K562 (cell line): Measurements from ENCODE around the gene CDH16. TPM values are rescaled to one million over a fixed set of nuclear protein-coding genes. Genes with fewer than 3 reads are reported as not detected.

ENCODE experiments used
- CC2D1A ChIP-seq: fragments of 450-650 bp; IDR thresholded peaks from 2 replicates; pipeline ENCODE4 v1.6.1; 2017; ENCODE audit warnings: mild to moderate bottlenecking
- CUX1 ChIP-seq: fragments of 200-800 bp; sonication (Bioruptor generic); IDR thresholded peaks from 2 replicates; pipeline ENCODE4 v1.6.1; 2016; ENCODE audit warnings: missing genetic modification characterization, missing compliant biosample characterization
- KDM5B ChIP-seq: fragments of 200-600 bp; sonication (generic); IDR thresholded peaks from 2 replicates; pipeline ENCODE4 v1.6.1; 2012; ENCODE audit warnings: low read depth, mild to moderate bottlenecking, moderate library complexity, low read length, control low read depth, inconsistent platforms; ENCODE audit not compliant: insufficient replicate concordance
- RBBP5 ChIP-seq: fragments of 200-600 bp; sonication (generic); IDR thresholded peaks from 2 replicates; pipeline ENCODE4 v1.6.1; 2012; ENCODE audit warnings: borderline replicate concordance, mild to moderate bottlenecking, low read length, control low read depth, inconsistent platforms; ENCODE audit not compliant: insufficient read depth, poor library complexity, severe bottlenecking
- TEAD4 ChIP-seq, 2 experiments: sonication (generic) in 1 of 2; formaldehyde crosslinking in 1 of 2; IDR thresholded peaks; 2 replicates each; pipeline versions ENCODE4 v1.6.1 to v1.8.0; 2012 to 2022; ENCODE audit warnings: borderline replicate concordance in 1 of 2, inconsistent platforms in 1 of 2, low read length in 1 of 2, mild to moderate bottlenecking in 1 of 2, missing genetic modification reagents in 1 of 2
- ZBTB40 ChIP-seq, 2 experiments: fragments of 450-650 bp in 1 of 2; sonication (generic) in 1 of 2; formaldehyde crosslinking in 1 of 2; IDR thresholded peaks; 2 replicates each; pipeline versions ENCODE4 v1.7.1 to v1.9.0; 2016 to 2022; ENCODE audit warnings: inconsistent platforms in 1 of 2, mild to moderate bottlenecking in 1 of 2, missing genetic modification reagents in 1 of 2
- ZNF644 ChIP-seq: fragments of 200-800 bp; sonication (Bioruptor generic); IDR thresholded peaks from 2 replicates; pipeline ENCODE4 v1.6.1; 2016; ENCODE audit warnings: low read depth, missing genetic modification characterization, missing compliant biosample characterization
- polyA plus RNA-seq, 8 experiments: library from polyadenylated mRNA; depleted of rRNA in 4 of 8; stranded (reverse) in 5 of 8; unstranded in 3 of 8; fragments of >200 nt; fragmentation: Nextera tagmentation in 2 of 8; fragmentation: Illumina TruSeq in 1 of 8; extraction: Ambion mirVana in 2 of 8; extraction: Trizol in 1 of 8; gene quantifications; 2 replicates each; pipeline versions ENCODE4 v1.2.1 to v1.2.3, GENCODE V29; 2011 to 2014; ENCODE audit warnings: inconsistent platforms in 1 of 8, missing spikeins in 1 of 8
- total RNA-seq, 7 experiments: library from RNA; depleted of rRNA in 6 of 7; stranded (reverse); fragments of >200 nt in 6 of 7; fragmentation: Illumina TruSeq in 2 of 7; extraction: Trizol in 2 of 7; gene quantifications; 2 replicates each; pipeline versions ENCODE4 v1.2.1 to v1.2.3, GENCODE V29; 2011 to 2021; ENCODE audit warnings: low replicate concordance in 1 of 7

Gene CDH16
- total and polyA plus RNA-seq, 9 of the 15 experiments (the other 6 are each of a cell fraction or from before 2014, with no cell fraction given), result not detected

- TF ChIP-seq RBBP5 (peak; percentile 27), TEAD4 (IDR thresholded peaks at IDR 0.05; ENCODE audit: low read length) (peak; percentile 44; the same call in 1 of the 2 replicates), TEAD4 (CRISPR knock-in tag; IDR thresholded peaks at IDR 0.05; ENCODE audit: borderline replicate concordance) (no peak), CUX1 (CRISPR knock-in tag) (no peak), KDM5B (peak; percentile 45), ZNF644 (no peak), CC2D1A (no peak), ZBTB40 (IDR thresholded peaks at IDR 0.05) (0 out of 2 replicates have a peak, but pooled peaks have one; percentile 19), ZBTB40 (CRISPR knock-in tag; IDR thresholded peaks at IDR 0.05) (no peak)
These were observed 6.7 kb upstream of the CDH16 start, which contains the start of gene RRAD (continued) for GRCh38 chr16:66925322-66925840.
